HEK293 (cell line): ENCODE measurements around the gene KLHL22.

Experiments used
- CTCF ChIA-PET: fragments of 350-600 bp; formaldehyde crosslinking; extraction: SDS; loops from one replicate; lab custom pipeline; 2021; ENCODE audit warnings: antibody characterized with exemption; lab: Yijun Ruan, JAX
- POLR2A ChIA-PET: fragments of 300-600 bp; formaldehyde crosslinking; extraction: SDS; loops from one replicate; lab custom pipeline; 2020; ENCODE audit warnings: antibody characterized with exemption, inconsistent platforms; lab: Yijun Ruan, JAX
- H3K27ac ChIP-seq: fragments of 200-500 bp; sonication (Bioruptor generic); 2 replicates; pipeline ENCODE4 v1.5.1; 2014; ENCODE audit warnings: low read depth, low read length, control low read depth, inconsistent platforms; ENCODE audit errors: extremely low read depth
- H3K36me3 ChIP-seq, 2 experiments: fragments of 200-500 bp in 1 of 2; sonication (Bioruptor generic) in 1 of 2; 1 replicate in 1 of 2; 2 replicates in 1 of 2; pipeline ENCODE4 v1.5.1; 2014 to 2017; ENCODE audit warnings: inconsistent platforms in 2 of 2, low read length in 2 of 2; ENCODE audit not compliant: control insufficient read depth in 2 of 2, insufficient read depth in 1 of 2
- H3K4me1 ChIP-seq: fragments of 200-500 bp; sonication (Bioruptor generic); 2 replicates; pipeline ENCODE4 v1.5.1; 2014; ENCODE audit warnings: mild to moderate bottlenecking, low read length, inconsistent platforms; ENCODE audit not compliant: control insufficient read depth, insufficient read depth
- H3K4me3 ChIP-seq: 2 replicates; pipeline ENCODE4 v1.5.1; 2011; ENCODE audit warnings: low read depth, mild to moderate bottlenecking, control low read depth, low read length, moderate library complexity
- H3K9me3 ChIP-seq: fragments of 200-500 bp; sonication (Bioruptor generic); 2 replicates; pipeline ENCODE4 v1.5.1; 2014; ENCODE audit warnings: low read depth, low read length, inconsistent platforms; ENCODE audit not compliant: control insufficient read depth, insufficient read depth
- BCL11A ChIP-seq: fragments of 450-650 bp; formaldehyde crosslinking; IDR thresholded peaks from 2 replicates; pipeline ENCODE4 v1.5.1; 2016; ENCODE audit warnings: low read depth, missing biosample characterization, missing genetic modification characterization
- GLIS1 ChIP-seq: fragments of 450-650 bp; formaldehyde crosslinking; IDR thresholded peaks from 2 replicates; pipeline ENCODE4 v1.5.1; 2016; ENCODE audit warnings: missing biosample characterization, missing genetic modification characterization
- IKZF3 ChIP-seq: fragments of 450-650 bp; IDR thresholded peaks from 2 replicates; pipeline ENCODE4 v1.5.0; 2018; ENCODE audit warnings: missing biosample characterization, mild to moderate bottlenecking, missing genetic modification characterization, moderate library complexity
- KLF10 ChIP-seq: fragments of 450-650 bp; IDR thresholded peaks from 2 replicates; pipeline ENCODE4 v1.5.1; 2018; ENCODE audit warnings: missing biosample characterization, mild to moderate bottlenecking, missing genetic modification characterization
- RBAK ChIP-seq: fragments of 450-650 bp; formaldehyde crosslinking; IDR thresholded peaks from 2 replicates; pipeline ENCODE4 v1.5.1; 2016; ENCODE audit warnings: missing biosample characterization, missing genetic modification characterization
- ZBTB20 ChIP-seq: fragments of 450-650 bp; formaldehyde crosslinking; IDR thresholded peaks from 2 replicates; pipeline ENCODE4 v1.5.1; 2016; ENCODE audit warnings: missing biosample characterization, missing genetic modification characterization
- ZBTB48 ChIP-seq: fragments of 450-650 bp; formaldehyde crosslinking; IDR thresholded peaks from 2 replicates; pipeline ENCODE4 v1.5.1; 2016; ENCODE audit warnings: missing biosample characterization, missing genetic modification characterization
- ZNF138 ChIP-seq: fragments of 450-650 bp; formaldehyde crosslinking; IDR thresholded peaks from 2 replicates; pipeline ENCODE4 v1.5.1; 2016; ENCODE audit warnings: missing biosample characterization, missing genetic modification characterization, borderline replicate concordance
- ZNF16 ChIP-seq: fragments of 450-650 bp; formaldehyde crosslinking; IDR thresholded peaks from 2 replicates; pipeline ENCODE4 v1.5.1; 2016; ENCODE audit warnings: low read depth, missing biosample characterization, missing genetic modification characterization
- ZNF248 ChIP-seq: fragments of 450-650 bp; formaldehyde crosslinking; IDR thresholded peaks from 2 replicates; pipeline ENCODE4 v1.5.1; 2017; ENCODE audit warnings: missing biosample characterization, missing genetic modification characterization
- ZNF302 ChIP-seq: fragments of 450-650 bp; formaldehyde crosslinking; IDR thresholded peaks from 2 replicates; pipeline ENCODE4 v1.5.1; 2016; ENCODE audit warnings: missing biosample characterization, missing genetic modification characterization, low read depth
- ZNF341 ChIP-seq: fragments of 450-650 bp; formaldehyde crosslinking; IDR thresholded peaks from 2 replicates; pipeline ENCODE4; 2016; ENCODE audit warnings: low read depth, missing biosample characterization, missing genetic modification characterization
- ZNF48 ChIP-seq: fragments of 450-650 bp; formaldehyde crosslinking; IDR thresholded peaks from 2 replicates; pipeline ENCODE4 v1.5.1; 2016; ENCODE audit warnings: missing biosample characterization, missing genetic modification characterization
- ZSCAN16 ChIP-seq: fragments of 450-650 bp; formaldehyde crosslinking; IDR thresholded peaks from 2 replicates; pipeline ENCODE4 v1.5.1; 2016; ENCODE audit warnings: missing biosample characterization, missing genetic modification characterization
- TF ChIP-seq, protein P1 (sequence below): fragments of 450-650 bp; formaldehyde crosslinking; optimal IDR thresholded peaks from 2 replicates; pipeline ENCODE3; 2016; ENCODE audit warnings: missing biosample characterization, mild to moderate bottlenecking, missing genetic modification characterization
- TF ChIP-seq, protein P2 (sequence below): sonication (generic); formaldehyde crosslinking; IDR thresholded peaks from 2 replicates; pipeline ENCODE4 v1.8.1; 2022; ENCODE audit warnings: mild to moderate bottlenecking, moderate library complexity, missing genetic modification reagents
- TF ChIP-seq, protein P3 (sequence below): fragments of 450-650 bp; formaldehyde crosslinking; IDR thresholded peaks from 2 replicates; pipeline ENCODE4 v1.5.1; 2016; ENCODE audit warnings: missing biosample characterization, missing genetic modification characterization
- TF ChIP-seq, protein P4 (sequence below): fragments of 450-650 bp; formaldehyde crosslinking; IDR thresholded peaks from 2 replicates; pipeline ENCODE4 v1.5.1; 2016; ENCODE audit warnings: missing biosample characterization, missing genetic modification characterization
- TF ChIP-seq, protein P5 (sequence below): fragments of 450-650 bp; formaldehyde crosslinking; IDR thresholded peaks from 2 replicates; pipeline ENCODE4 v1.5.1; 2017; ENCODE audit warnings: missing biosample characterization, missing genetic modification characterization

The KLHL22 gene

DNA sequence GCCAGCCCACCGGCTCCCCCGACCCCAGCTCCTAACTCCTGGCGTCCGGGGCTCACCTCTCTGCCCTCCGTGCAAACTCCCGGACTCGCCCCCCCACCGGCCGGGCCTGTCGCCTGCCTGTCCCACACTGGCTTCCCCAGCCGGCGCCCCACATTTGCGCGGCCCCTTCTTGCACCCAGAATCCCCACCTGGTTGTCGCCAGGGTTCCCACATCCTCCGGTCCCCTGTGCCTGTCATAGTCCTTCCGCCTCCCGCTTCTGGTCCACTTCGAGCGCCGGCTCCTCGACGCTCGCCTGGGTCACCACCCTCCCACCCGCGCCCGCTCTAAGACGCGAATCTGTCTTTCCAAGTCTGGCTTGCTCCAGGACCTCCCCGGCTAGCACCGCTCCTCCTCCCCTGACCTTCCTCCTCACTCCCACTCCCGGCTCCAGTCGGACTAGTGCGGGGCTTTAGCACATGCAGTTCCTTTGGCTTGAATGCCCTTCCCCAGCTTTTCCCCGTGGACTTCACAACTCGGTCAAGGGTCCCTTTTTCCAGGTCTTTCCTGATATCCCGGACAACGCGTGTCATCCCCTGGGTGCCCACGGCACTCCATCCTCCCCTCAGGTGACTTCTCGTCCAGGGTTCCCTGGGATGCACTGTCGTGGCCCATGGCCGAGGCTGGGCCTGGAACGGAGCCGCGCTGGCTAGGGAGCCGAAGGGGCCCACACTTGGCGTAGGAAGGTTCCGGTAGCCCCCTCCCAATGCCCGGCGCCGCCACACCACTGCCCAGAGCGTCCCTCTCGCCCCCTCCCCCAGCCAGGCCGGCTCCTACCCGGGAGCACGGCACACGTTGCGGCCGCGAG is 58.6 kb downstream of the KLHL22 start (continued):
- TF ChIP-seq, protein P1, sequence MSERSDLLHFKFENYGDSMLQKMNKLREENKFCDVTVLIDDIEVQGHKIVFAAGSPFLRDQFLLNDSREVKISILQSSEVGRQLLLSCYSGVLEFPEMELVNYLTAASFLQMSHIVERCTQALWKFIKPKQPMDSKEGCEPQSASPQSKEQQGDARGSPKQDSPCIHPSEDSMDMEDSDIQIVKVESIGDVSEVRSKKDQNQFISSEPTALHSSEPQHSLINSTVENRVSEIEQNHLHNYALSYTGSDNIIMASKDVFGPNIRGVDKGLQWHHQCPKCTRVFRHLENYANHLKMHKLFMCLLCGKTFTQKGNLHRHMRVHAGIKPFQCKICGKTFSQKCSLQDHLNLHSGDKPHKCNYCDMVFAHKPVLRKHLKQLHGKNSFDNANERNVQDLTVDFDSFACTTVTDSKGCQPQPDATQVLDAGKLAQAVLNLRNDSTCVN (tag by site-specific recombination), result peak; percentile 42
- peak; percentile 88 for TF ChIP-seq IKZF3 (tag by site-specific recombination)

DNA sequence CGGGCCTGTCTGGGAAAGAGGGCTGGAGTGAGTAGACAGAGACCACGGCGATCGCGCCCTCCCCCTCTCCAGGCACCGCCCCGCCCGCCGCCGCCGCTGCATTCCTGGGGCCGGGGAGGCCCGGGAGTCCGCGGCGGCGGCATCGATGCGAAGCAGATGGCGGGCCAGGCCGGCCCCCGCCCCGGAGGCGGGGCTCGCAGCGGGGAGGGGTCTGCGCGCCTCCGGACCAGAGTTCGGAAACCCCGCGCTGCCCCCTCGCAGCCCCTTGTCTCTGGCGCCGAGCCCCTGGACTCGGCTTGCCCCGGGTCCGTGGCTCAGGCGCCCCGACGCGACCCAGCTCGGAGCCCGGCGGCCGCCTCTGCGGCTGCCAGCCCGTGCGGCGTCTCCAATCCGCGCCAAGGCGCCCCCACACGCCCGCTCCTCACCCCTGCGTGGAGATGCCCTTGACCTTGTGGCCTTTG is 59.3 kb downstream of the KLHL22 start:
- Histone ChIP-seq H3K4me3 (peak overlapping the region; percentile 80), H3K36me3 (peaks cover 0 to 29% of the 10 kb centered on the region in 2 experiments; a peak in 1 of 3 replicates), H3K9me3 (no peaks in the 10 kb centered on the region), H3K27ac (peak overlapping the region; percentile 34; the same call in 1 of the 2 replicates)
- POLR2A ChIA-PET, result interaction anchor here (1.0 kb wide), 1 partner anchor 18 kb away, joined by 4 read pairs; no protein-coding TSS in a partner anchor
- TF ChIP-seq IKZF3 (tag by site-specific recombination) (0 out of 2 replicates have a peak, but pooled peaks have one; percentile 24), ZBTB20 (tag by site-specific recombination) (peak; percentile 65), ZNF341 (tag by site-specific recombination) (no peak), KLF10 (tag by site-specific recombination) (0 out of 2 replicates have a peak, but pooled peaks have one; percentile 48), ZNF48 (tag by site-specific recombination) (no peak)
- TF ChIP-seq, protein P2, sequence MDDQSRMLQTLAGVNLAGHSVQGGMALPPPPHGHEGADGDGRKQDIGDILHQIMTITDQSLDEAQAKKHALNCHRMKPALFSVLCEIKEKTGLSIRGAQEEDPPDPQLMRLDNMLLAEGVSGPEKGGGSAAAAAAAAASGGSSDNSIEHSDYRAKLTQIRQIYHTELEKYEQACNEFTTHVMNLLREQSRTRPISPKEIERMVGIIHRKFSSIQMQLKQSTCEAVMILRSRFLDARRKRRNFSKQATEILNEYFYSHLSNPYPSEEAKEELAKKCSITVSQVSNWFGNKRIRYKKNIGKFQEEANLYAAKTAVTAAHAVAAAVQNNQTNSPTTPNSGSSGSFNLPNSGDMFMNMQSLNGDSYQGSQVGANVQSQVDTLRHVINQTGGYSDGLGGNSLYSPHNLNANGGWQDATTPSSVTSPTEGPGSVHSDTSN, result peak; percentile 59; the same call in 1 of the 2 replicates
- TF ChIP-seq, all 188 proteins: peak for 4
- H3K4me1 ChIP-seq, result no peaks in the 10 kb centered on the region
- CTCF ChIA-PET, result interaction anchor here (0.6 to 3.4 kb wide), 3 partner anchors 8 to 18 kb away, joined by 3 to 18 read pairs (median 4); no protein-coding TSS in a partner anchor

GRCh38 chr22:20435436-20436306 is 59.9 kb downstream of the KLHL22 start:
- Histone ChIP-seq H3K27ac (no peak overlapping the region; the same call in 1 of the 2 replicates), H3K36me3 (peaks cover 0 to 30% of the 10 kb centered on the region in 2 experiments; a peak in 1 of 3 replicates), H3K4me3 (peak overlapping the region; percentile 80), H3K4me1 (no peaks in the 10 kb centered on the region), H3K9me3 (no peaks in the 10 kb centered on the region)
- ChIA-PET CTCF (interaction anchor here (0.6 to 3.4 kb wide), 4 partner anchors 8 to 20 kb away, joined by 3 to 18 read pairs (median 10); no protein-coding TSS in a partner anchor), POLR2A (interaction anchor here (1.0 kb wide), 1 partner anchor 18 kb away, joined by 4 read pairs; no protein-coding TSS in a partner anchor)
- TF ChIP-seq ZNF248 (tag by site-specific recombination) (no peak), BCL11A (tag by site-specific recombination) (no peak), ZBTB48 (tag by site-specific recombination) (no peak), ZNF302 (tag by site-specific recombination) (no peak), ZNF16 (tag by site-specific recombination) (no peak), ZNF138 (tag by site-specific recombination) (no peak), RBAK (tag by site-specific recombination) (no peak), GLIS1 (tag by site-specific recombination) (peak; percentile 36; the same call in 1 of the 2 replicates), ZSCAN16 (tag by site-specific recombination) (no peak)
- TF ChIP-seq, protein P3, sequence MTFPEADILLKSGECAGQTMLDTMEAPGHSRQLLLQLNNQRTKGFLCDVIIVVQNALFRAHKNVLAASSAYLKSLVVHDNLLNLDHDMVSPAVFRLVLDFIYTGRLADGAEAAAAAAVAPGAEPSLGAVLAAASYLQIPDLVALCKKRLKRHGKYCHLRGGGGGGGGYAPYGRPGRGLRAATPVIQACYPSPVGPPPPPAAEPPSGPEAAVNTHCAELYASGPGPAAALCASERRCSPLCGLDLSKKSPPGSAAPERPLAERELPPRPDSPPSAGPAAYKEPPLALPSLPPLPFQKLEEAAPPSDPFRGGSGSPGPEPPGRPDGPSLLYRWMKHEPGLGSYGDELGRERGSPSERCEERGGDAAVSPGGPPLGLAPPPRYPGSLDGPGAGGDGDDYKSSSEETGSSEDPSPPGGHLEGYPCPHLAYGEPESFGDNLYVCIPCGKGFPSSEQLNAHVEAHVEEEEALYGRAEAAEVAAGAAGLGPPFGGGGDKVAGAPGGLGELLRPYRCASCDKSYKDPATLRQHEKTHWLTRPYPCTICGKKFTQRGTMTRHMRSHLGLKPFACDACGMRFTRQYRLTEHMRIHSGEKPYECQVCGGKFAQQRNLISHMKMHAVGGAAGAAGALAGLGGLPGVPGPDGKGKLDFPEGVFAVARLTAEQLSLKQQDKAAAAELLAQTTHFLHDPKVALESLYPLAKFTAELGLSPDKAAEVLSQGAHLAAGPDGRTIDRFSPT, result 0 out of 2 replicates have a peak, but pooled peaks have one; percentile 21
- TF ChIP-seq, protein P4, sequence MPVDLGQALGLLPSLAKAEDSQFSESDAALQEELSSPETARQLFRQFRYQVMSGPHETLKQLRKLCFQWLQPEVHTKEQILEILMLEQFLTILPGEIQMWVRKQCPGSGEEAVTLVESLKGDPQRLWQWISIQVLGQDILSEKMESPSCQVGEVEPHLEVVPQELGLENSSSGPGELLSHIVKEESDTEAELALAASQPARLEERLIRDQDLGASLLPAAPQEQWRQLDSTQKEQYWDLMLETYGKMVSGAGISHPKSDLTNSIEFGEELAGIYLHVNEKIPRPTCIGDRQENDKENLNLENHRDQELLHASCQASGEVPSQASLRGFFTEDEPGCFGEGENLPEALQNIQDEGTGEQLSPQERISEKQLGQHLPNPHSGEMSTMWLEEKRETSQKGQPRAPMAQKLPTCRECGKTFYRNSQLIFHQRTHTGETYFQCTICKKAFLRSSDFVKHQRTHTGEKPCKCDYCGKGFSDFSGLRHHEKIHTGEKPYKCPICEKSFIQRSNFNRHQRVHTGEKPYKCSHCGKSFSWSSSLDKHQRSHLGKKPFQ (tag by site-specific recombination), result no peak
- TF ChIP-seq, protein P5, sequence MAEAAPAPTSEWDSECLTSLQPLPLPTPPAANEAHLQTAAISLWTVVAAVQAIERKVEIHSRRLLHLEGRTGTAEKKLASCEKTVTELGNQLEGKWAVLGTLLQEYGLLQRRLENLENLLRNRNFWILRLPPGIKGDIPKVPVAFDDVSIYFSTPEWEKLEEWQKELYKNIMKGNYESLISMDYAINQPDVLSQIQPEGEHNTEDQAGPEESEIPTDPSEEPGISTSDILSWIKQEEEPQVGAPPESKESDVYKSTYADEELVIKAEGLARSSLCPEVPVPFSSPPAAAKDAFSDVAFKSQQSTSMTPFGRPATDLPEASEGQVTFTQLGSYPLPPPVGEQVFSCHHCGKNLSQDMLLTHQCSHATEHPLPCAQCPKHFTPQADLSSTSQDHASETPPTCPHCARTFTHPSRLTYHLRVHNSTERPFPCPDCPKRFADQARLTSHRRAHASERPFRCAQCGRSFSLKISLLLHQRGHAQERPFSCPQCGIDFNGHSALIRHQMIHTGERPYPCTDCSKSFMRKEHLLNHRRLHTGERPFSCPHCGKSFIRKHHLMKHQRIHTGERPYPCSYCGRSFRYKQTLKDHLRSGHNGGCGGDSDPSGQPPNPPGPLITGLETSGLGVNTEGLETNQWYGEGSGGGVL (tag by site-specific recombination), result no peak
